ENCODE results near the gene SEC61A1. TPM values are rescaled to one million over a fixed set of nuclear protein-coding genes. Genes with fewer than 3 reads are reported as not detected.

Gene SEC61A1
- polyA plus RNA-seq, 3 donors = 62.8 to 136 (median 114) TPM

DNA sequence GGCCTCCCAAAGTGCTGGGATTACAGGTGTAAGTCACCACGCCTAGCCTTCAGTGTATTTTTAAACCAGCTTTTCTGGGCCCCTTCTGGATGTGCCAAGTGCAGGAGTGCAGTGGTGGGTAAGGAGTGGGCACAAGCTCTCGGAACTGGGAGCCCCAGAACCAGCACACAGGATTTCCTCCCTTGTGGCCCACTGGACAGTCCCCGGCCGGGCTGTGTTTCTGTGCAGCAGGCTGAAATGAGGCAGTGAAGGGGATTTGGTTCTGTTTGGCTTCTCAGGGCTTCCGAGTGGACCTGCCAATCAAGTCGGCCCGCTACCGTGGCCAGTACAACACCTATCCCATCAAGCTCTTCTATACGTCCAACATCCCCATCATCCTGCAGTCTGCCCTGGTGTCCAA, 14.4 kb downstream of the SEC61A1 start:
- H3K4me2 ChIP-seq (replicated peaks; ENCODE audit: extremely low read depth, low read length, poor library complexity, severe bottlenecking) = no peak overlapping the region
- H3K27ac ChIP-seq (ENCODE audit: low read depth in 1 of 2, low read length in 2 of 2) = no peak overlapping the region
- no peaks in the 10 kb centered on the region for H3K9me3 ChIP-seq (replicated peaks in 1 of 2; ENCODE audit: control insufficient read depth in 1 of 2, insufficient read depth in 1 of 2, low read length in 2 of 2)
- DNase-seq = no peak
- H3K27me3 Mint-ChIP-seq (ENCODE audit: low read depth in 3 of 3) = no peaks in the 10 kb centered on the region
- WGBS (ENCODE audit: insufficient coverage) = 100% methylated on average over 5 of the region's 9 CpGs
- intact Hi-C loops (cut with micrococcal nuclease) = no loop called here
- no peak overlapping the region for H2AFZ ChIP-seq (ENCODE audit: insufficient read depth, low read depth, low read length, poor library complexity, severe bottlenecking)
- TF ChIP-seq, protein P1, sequence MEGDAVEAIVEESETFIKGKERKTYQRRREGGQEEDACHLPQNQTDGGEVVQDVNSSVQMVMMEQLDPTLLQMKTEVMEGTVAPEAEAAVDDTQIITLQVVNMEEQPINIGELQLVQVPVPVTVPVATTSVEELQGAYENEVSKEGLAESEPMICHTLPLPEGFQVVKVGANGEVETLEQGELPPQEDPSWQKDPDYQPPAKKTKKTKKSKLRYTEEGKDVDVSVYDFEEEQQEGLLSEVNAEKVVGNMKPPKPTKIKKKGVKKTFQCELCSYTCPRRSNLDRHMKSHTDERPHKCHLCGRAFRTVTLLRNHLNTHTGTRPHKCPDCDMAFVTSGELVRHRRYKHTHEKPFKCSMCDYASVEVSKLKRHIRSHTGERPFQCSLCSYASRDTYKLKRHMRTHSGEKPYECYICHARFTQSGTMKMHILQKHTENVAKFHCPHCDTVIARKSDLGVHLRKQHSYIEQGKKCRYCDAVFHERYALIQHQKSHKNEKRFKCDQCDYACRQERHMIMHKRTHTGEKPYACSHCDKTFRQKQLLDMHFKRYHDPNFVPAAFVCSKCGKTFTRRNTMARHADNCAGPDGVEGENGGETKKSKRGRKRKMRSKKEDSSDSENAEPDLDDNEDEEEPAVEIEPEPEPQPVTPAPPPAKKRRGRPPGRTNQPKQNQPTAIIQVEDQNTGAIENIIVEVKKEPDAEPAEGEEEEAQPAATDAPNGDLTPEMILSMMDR (IDR thresholded peaks at IDR 0.05) = no peak
- H3K9ac ChIP-seq (ENCODE audit: insufficient read depth, low read length, poor library complexity, severe bottlenecking) = no peak overlapping the region
- peaks cover 88% of the 10 kb centered on the region for H4K20me1 ChIP-seq (ENCODE audit: insufficient read depth, low read length)
- H3K4me1 Mint-ChIP-seq = no peaks in the 10 kb centered on the region
- peaks cover 88 to 99% of the 10 kb centered on the region in 2 donors for H3K36me3 Mint-ChIP-seq
- H3K27me3 ChIP-seq (ENCODE audit: control insufficient read depth in 2 of 2, insufficient read depth in 2 of 2, low read length in 2 of 2) = no peaks in the 10 kb centered on the region
- peaks cover 28% of the 10 kb centered on the region for H3K79me2 ChIP-seq (ENCODE audit: insufficient read depth, low read length)
- no peaks in the 10 kb centered on the region for H3K9me3 Mint-ChIP-seq
- no peak overlapping the region for H3K4me3 Mint-ChIP-seq
- no peaks in the 10 kb centered on the region for H3K4me1 ChIP-seq (ENCODE audit: control insufficient read depth in 1 of 2, insufficient read depth in 2 of 2, low read length in 2 of 2)
- H3K4me3 ChIP-seq (replicated peaks in 1 of 3; ENCODE audit: low read depth in 2 of 3, low read length in 3 of 3) = no peak overlapping the region
- peaks cover 97 to 100% of the 10 kb centered on the region in 2 donors for H3K36me3 ChIP-seq (replicated peaks in 1 of 2; ENCODE audit: control insufficient read depth in 1 of 2, insufficient read depth in 2 of 2, low read length in 2 of 2)
- peak overlapping the region in 2 of 7 donors; percentile 12 to 24 for H3K27ac Mint-ChIP-seq

GRCh38 chr3:128067489-128067888, 15.3 kb downstream of the SEC61A1 start:
- no peaks in the 10 kb centered on the region for H3K9me3 ChIP-seq (replicated peaks in 1 of 2; ENCODE audit: control insufficient read depth in 1 of 2, insufficient read depth in 1 of 2, low read length in 2 of 2)
- Mint-ChIP-seq H3K36me3 (peaks cover 81 to 99% of the 10 kb centered on the region in 2 donors), H3K4me1 (peaks cover under 1% of the 10 kb centered on the region), H3K4me3 (no peak overlapping the region), H3K27ac (no peak overlapping the region), H3K9me3 (no peaks in the 10 kb centered on the region), H3K27me3 (ENCODE audit: low read depth in 3 of 3) (no peaks in the 10 kb centered on the region)
- no peaks in the 10 kb centered on the region for H3K27me3 ChIP-seq (ENCODE audit: control insufficient read depth in 2 of 2, insufficient read depth in 2 of 2, low read length in 2 of 2)
- WGBS (ENCODE audit: insufficient coverage) = 74% methylated on average over 3 of the region's 7 CpGs
- H4K20me1 ChIP-seq (ENCODE audit: insufficient read depth, low read length) = peaks cover 88% of the 10 kb centered on the region
- no peak overlapping the region for H3K4me2 ChIP-seq (replicated peaks; ENCODE audit: extremely low read depth, low read length, poor library complexity, severe bottlenecking)
- H2AFZ ChIP-seq (ENCODE audit: insufficient read depth, low read depth, low read length, poor library complexity, severe bottlenecking) = no peak overlapping the region
- peaks cover 21% of the 10 kb centered on the region for H3K79me2 ChIP-seq (ENCODE audit: insufficient read depth, low read length)
- intact Hi-C loops (cut with micrococcal nuclease) = no loop called here
- no peak for DNase-seq
- TF ChIP-seq, protein P1 (IDR thresholded peaks at IDR 0.05) = no peak
- no peak overlapping the region for H3K27ac ChIP-seq (ENCODE audit: low read depth in 1 of 2, low read length in 2 of 2)
- H3K4me3 ChIP-seq (replicated peaks in 1 of 3; ENCODE audit: low read depth in 2 of 3, low read length in 3 of 3) = no peak overlapping the region
- H3K36me3 ChIP-seq (replicated peaks in 1 of 2; ENCODE audit: control insufficient read depth in 1 of 2, insufficient read depth in 2 of 2, low read length in 2 of 2) = peaks cover 97 to 100% of the 10 kb centered on the region in 2 donors
- peaks cover 0 to under 1% of the 10 kb centered on the region in 2 donors for H3K4me1 ChIP-seq (ENCODE audit: control insufficient read depth in 1 of 2, insufficient read depth in 2 of 2, low read length in 2 of 2)
- no peak overlapping the region for H3K9ac ChIP-seq (ENCODE audit: insufficient read depth, low read length, poor library complexity, severe bottlenecking)

Measured in CD14-positive monocyte (primary cell).